T-cell (primary cell): Measurements from ENCODE around the gene PRKN. TPM values are rescaled to one million over a fixed set of nuclear protein-coding genes. Genes with fewer than 3 reads are reported as not detected.
"Not testable (repeated sequence)": the region's sequence is repeated elsewhere in the genome, so short reads cannot be mapped to it uniquely, and the experiment has no call there.

Experiments
- ATAC-seq, 4 experiments: fragments of 200-7000 bp in 3 of 4; fragments of 150-1000 bp in 1 of 4; cut with Tn5 transposase; replicated peaks in 1 of 4; 1 replicate in 3 of 4; 2 replicates in 1 of 4; pipeline ENCODE4 v1.10.0; 2021; ENCODE audit warnings: moderate library complexity in 3 of 4, mild to moderate bottlenecking in 2 of 4, moderate number of reproducible peaks in 1 of 4
- CTCF ChIA-PET, 2 donors: fragments of 300-600 bp; sonication (Branson Sonifier 250); formaldehyde crosslinking; loops; one replicate each; lab custom pipeline; 2022; ENCODE audit warnings: antibody characterized with exemption in 2 of 2; lab: Charles Lee
- POLR2A ChIA-PET, 2 donors: fragments of 300-600 bp; sonication (Branson Sonifier 250); formaldehyde crosslinking; loops; one replicate each; lab custom pipeline; 2022; ENCODE audit warnings: antibody characterized with exemption in 2 of 2; lab: Charles Lee
- DNase-seq, 35 experiments: peaks; one replicate each; pipeline versions ENCODE4 v3.0.0 to v3.0.0-alpha.2; 2013 to 2023
- H3K27ac ChIP-seq: one replicate; pipeline ENCODE4 v1.5.1; 2013; ENCODE audit warnings: low read length
- H3K27me3 ChIP-seq, 2 experiments: replicated peaks in 1 of 2; 1 replicate in 1 of 2; 2 replicates in 1 of 2; pipeline versions ENCODE4 v1.6.1 to v1.7.0; 2013; ENCODE audit warnings: low read length in 1 of 2, mixed read lengths in 1 of 2; ENCODE audit not compliant: control insufficient read depth in 2 of 2, insufficient read depth in 2 of 2; ENCODE audit errors: extremely low read depth in 1 of 2
- H3K36me3 ChIP-seq, 2 donors: 1 replicate in 1 of 2; 2 replicates in 1 of 2; pipeline versions ENCODE4 v1.6.1 to v1.7.0; 2013; ENCODE audit warnings: low read length in 1 of 2; ENCODE audit not compliant: control insufficient read depth in 2 of 2, insufficient read depth in 1 of 2; ENCODE audit errors: extremely low read depth in 1 of 2
- H3K4me1 ChIP-seq, 2 experiments: 1 replicate in 1 of 2; 2 replicates in 1 of 2; pipeline versions ENCODE4 v1.6.1 to v1.7.0; 2013; ENCODE audit warnings: low read length in 2 of 2, mixed read lengths in 1 of 2; ENCODE audit not compliant: insufficient read depth in 2 of 2, control insufficient read depth in 1 of 2; ENCODE audit errors: extremely low read depth in 1 of 2
- H3K4me3 ChIP-seq, 2 donors: 1 replicate in 1 of 2; 2 replicates in 1 of 2; pipeline versions ENCODE4 v1.5.1 to v1.7.0; 2013; ENCODE audit warnings: mild to moderate bottlenecking in 2 of 2, low read length in 1 of 2, moderate library complexity in 1 of 2; ENCODE audit not compliant: control insufficient read depth in 1 of 2; ENCODE audit errors: extremely low read depth in 1 of 2
- H3K9me3 ChIP-seq: 2 replicates; pipeline ENCODE4 v1.7.0; 2013
- H3K27ac Mint-ChIP-seq, 2 donors: one replicate each; pipeline ENCODE4 v1.8.0; 2020 to 2021; ENCODE audit warnings: mild to moderate bottlenecking in 2 of 2, mixed read lengths in 2 of 2
- H3K27me3 Mint-ChIP-seq, 2 donors: one replicate each; pipeline ENCODE4 v1.8.0; 2021 to 2022; ENCODE audit warnings: mixed read lengths in 2 of 2
- H3K36me3 Mint-ChIP-seq: one replicate; pipeline ENCODE4 v1.8.0; 2021; ENCODE audit warnings: mixed read lengths
- H3K4me1 Mint-ChIP-seq, 3 donors: one replicate each; pipeline ENCODE4 v1.8.0; 2020 to 2022; ENCODE audit warnings: mixed read lengths in 3 of 3, mild to moderate bottlenecking in 1 of 3
- H3K4me3 Mint-ChIP-seq, 3 donors: one replicate each; pipeline ENCODE4 v1.8.0; 2020 to 2022; ENCODE audit warnings: mild to moderate bottlenecking in 3 of 3, mixed read lengths in 3 of 3, moderate library complexity in 3 of 3
- H3K9me3 Mint-ChIP-seq, 3 donors: one replicate each; pipeline ENCODE4 v1.8.0; 2020 to 2022; ENCODE audit warnings: mixed read lengths in 3 of 3
- WGBS: methylation state at CpG from one replicate; pipeline ENCODE4 v1.1.5; 2013; ENCODE audit warnings: missing lambda C conversion rate; ENCODE audit not compliant: insufficient coverage; 5-methylcytosine and 5-hydroxymethylcytosine counted together
- total RNA-seq, 35 experiments: library from RNA in 6 of 35; stranded (reverse) in 6 of 35; fragments of 120-200 nt in 1 of 35; gene quantifications; one replicate each; pipeline versions ENCODE4 v1.2.1 to v1.2.4 and lab custom pipeline; 2013 to 2026

The PRKN gene
- total RNA-seq, 5 donors from 2014 or later (not counting 1 experiment from before 2014, with no cell fraction given): 3.4 to 7.7 (median 6.1) TPM

GRCh38 chr6:161822204-161822603 lies 905.4 kb downstream of the PRKN start:
- H3K27ac ChIP-seq, H3K27me3 Mint-ChIP-seq, CTCF ChIA-PET, H3K9me3 ChIP-seq, H3K4me1 Mint-ChIP-seq, H3K4me1 ChIP-seq, H3K36me3 ChIP-seq, DNase-seq, H3K4me3 Mint-ChIP-seq, POLR2A ChIA-PET, H3K36me3 Mint-ChIP-seq, H3K27ac Mint-ChIP-seq, ATAC-seq, H3K4me3 ChIP-seq, H3K27me3 ChIP-seq, H3K9me3 Mint-ChIP-seq: not testable (repeated sequence)
- WGBS: 100% methylated on average over 4 of the region's 9 CpGs

DNA sequence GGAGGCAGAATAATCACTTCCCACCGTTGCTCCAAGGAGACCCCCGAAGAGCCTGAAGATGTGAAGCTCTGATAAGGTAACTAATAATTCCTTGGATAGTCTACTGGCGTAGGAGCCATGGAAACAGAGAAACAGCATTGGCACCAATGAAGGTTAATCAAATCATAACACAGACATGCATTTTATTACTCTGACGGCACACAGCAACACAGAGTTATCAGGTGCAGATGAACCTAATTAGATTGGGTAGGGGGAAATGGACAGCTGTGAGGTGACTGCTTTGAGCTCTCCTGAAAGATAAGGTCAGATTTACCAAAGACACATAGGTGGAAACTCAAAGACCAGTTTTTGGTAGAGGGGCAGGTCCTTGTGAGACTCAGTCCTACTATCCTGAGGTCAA lies 909.7 kb downstream of the PRKN start:
- Mint-ChIP-seq H3K9me3 (peaks cover under 1 to 3% (median 2%) of the 10 kb centered on the region in 3 donors), H3K27ac (no peak overlapping the region), H3K36me3 (no peaks in the 10 kb centered on the region), H3K27me3 (no peaks in the 10 kb centered on the region), H3K4me3 (no peak overlapping the region), H3K4me1 (no peaks in the 10 kb centered on the region)
- no peak overlapping the region for H3K27ac ChIP-seq
- no peaks in the 10 kb centered on the region for H3K36me3 ChIP-seq
- DNase-seq (no peak), ATAC-seq (no peak)
- H3K27me3 ChIP-seq: no peaks in the 10 kb centered on the region
- no peak overlapping the region for H3K4me3 ChIP-seq
- no peaks in the 10 kb centered on the region for H3K4me1 ChIP-seq
- WGBS: no CpG with 5 or more reads among the region's 4 CpGs
- CTCF ChIA-PET: no interaction called here
- H3K9me3 ChIP-seq: no peaks in the 10 kb centered on the region
- POLR2A ChIA-PET: no interaction called here

DNA sequence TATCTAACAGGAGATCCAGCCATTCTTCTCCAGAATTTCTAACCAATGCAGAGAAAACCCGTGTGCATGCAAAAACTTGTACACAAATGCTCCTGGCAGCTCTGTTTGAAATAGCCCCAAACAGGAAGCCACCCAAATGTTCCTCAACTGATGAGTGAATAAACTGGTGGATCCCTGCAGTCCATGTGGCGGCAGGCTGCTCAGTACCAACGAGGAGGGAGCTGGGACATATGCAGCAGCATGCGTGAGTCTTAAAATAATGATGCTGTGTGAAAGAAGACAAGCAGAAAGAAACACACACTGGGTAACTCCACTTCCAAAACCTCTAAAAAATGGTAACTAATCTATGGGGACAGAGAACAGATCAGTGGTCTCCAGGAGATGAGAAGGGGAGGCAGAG lies 911.6 kb downstream of the PRKN start:
- ChIA-PET POLR2A (no interaction called here), CTCF (no interaction called here)
- H3K4me1 Mint-ChIP-seq: no peaks in the 10 kb centered on the region
- peaks cover 6 to 8% (median 7%) of the 10 kb centered on the region in 3 donors for H3K9me3 Mint-ChIP-seq
- no peaks in the 10 kb centered on the region for H3K4me1 ChIP-seq
- no peak for ATAC-seq
- H3K4me3 ChIP-seq: no peak overlapping the region
- H3K36me3 ChIP-seq: no peaks in the 10 kb centered on the region
- 0% methylated on average over 1 of the region's 4 CpGs for WGBS
- no peaks in the 10 kb centered on the region for H3K9me3 ChIP-seq
- no peak overlapping the region for H3K4me3 Mint-ChIP-seq
- no peaks in the 10 kb centered on the region for H3K36me3 Mint-ChIP-seq
- H3K27me3 Mint-ChIP-seq: no peaks in the 10 kb centered on the region
- DNase-seq: no peak
- no peak overlapping the region for H3K27ac ChIP-seq
- H3K27me3 ChIP-seq: no peaks in the 10 kb centered on the region
- H3K27ac Mint-ChIP-seq: no peak overlapping the region

GRCh38 chr6:161813156-161813555 lies 914.4 kb downstream of the PRKN start:
- Histone ChIP-seq H3K36me3 (no peaks in the 10 kb centered on the region), H3K4me3 (no peak overlapping the region), H3K4me1 (no peaks in the 10 kb centered on the region), H3K27ac (no peak overlapping the region), H3K27me3 (no peaks in the 10 kb centered on the region), H3K9me3 (no peaks in the 10 kb centered on the region)
- DNase-seq: no peak
- POLR2A ChIA-PET: no interaction called here
- CTCF ChIA-PET: no interaction called here
- no peaks in the 10 kb centered on the region for H3K36me3 Mint-ChIP-seq
- no peak overlapping the region for H3K4me3 Mint-ChIP-seq
- no peak overlapping the region for H3K27ac Mint-ChIP-seq
- ATAC-seq: no peak
- H3K27me3 Mint-ChIP-seq: no peaks in the 10 kb centered on the region
- no peaks in the 10 kb centered on the region for H3K4me1 Mint-ChIP-seq
- 87% methylated on average over 6 of the region's 8 CpGs for WGBS
- peaks cover 6 to 8% (median 7%) of the 10 kb centered on the region in 3 donors for H3K9me3 Mint-ChIP-seq

DNA sequence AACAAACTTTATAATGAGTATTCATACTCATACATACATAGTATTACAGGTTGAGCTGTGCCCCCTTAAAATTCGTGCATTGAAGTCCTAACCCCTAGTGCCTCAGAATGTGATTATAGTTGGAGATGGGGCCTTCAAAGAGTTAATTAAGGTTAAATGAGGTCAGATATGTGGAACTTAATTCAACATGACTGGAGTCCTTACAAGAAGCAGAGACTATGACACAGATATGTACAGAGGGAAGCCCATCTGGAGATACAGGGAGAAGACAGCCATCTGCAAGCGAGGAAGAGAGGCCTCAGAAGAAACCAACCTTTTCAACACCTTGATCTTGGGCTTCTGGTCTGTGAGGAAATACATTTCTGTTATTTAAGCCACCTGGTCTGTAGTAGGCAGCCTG lies 917.6 kb downstream of the PRKN start:
- Mint-ChIP-seq H3K36me3 (no peaks in the 10 kb centered on the region), H3K4me1 (no peaks in the 10 kb centered on the region), H3K9me3 (peaks cover 6 to 8% (median 7%) of the 10 kb centered on the region in 3 donors), H3K27ac (no peak overlapping the region), H3K27me3 (no peaks in the 10 kb centered on the region), H3K4me3 (no peak overlapping the region)
- no CpG with 5 or more reads among the region's 2 CpGs for WGBS
- no peaks in the 10 kb centered on the region for H3K27me3 ChIP-seq
- H3K4me1 ChIP-seq: no peaks in the 10 kb centered on the region
- DNase-seq (no peak), ATAC-seq (no peak)
- H3K4me3 ChIP-seq: no peak overlapping the region
- ChIA-PET POLR2A (no interaction called here), CTCF (no interaction called here)
- H3K9me3 ChIP-seq: no peaks in the 10 kb centered on the region
- H3K36me3 ChIP-seq: no peaks in the 10 kb centered on the region
- H3K27ac ChIP-seq: no peak overlapping the region

DNA sequence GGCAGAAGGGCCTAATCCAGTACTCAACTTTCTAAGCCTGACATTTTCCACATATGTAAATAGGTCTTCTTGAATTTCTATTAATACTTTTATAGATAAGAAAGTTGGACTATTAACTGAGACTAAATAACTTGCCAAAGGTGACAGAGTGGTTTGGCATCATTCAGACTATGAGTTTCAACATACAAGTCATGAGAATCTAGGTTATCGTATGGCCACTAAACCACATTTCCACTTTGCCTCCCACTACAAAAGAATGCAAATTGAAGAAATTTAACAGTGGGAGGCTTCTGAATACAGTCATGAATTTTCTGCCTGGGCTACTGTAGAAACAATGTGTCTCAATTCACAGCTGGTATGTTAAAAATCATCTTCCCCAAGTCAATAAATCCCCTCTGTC lies 922.7 kb downstream of the PRKN start:
- DNase-seq (no peak), ATAC-seq (no peak)
- H3K4me3 ChIP-seq: no peak overlapping the region
- CTCF ChIA-PET: no interaction called here
- no peaks in the 10 kb centered on the region for H3K27me3 ChIP-seq
- Mint-ChIP-seq H3K9me3 (no peaks in the 10 kb centered on the region), H3K27ac (no peak overlapping the region), H3K27me3 (no peaks in the 10 kb centered on the region), H3K4me3 (no peak overlapping the region), H3K4me1 (no peaks in the 10 kb centered on the region), H3K36me3 (no peaks in the 10 kb centered on the region)
- H3K27ac ChIP-seq: no peak overlapping the region
- H3K36me3 ChIP-seq: no peaks in the 10 kb centered on the region
- WGBS: no CpG with 5 or more reads among the region's 1 CpG
- POLR2A ChIA-PET: no interaction called here
- H3K9me3 ChIP-seq: no peaks in the 10 kb centered on the region
- H3K4me1 ChIP-seq: no peaks in the 10 kb centered on the region

GRCh38 chr6:161803131-161803530 lies 924.4 kb downstream of the PRKN start:
- Histone ChIP-seq H3K4me3 (no peak overlapping the region), H3K27ac (no peak overlapping the region), H3K27me3 (no peaks in the 10 kb centered on the region), H3K4me1 (no peaks in the 10 kb centered on the region), H3K36me3 (no peaks in the 10 kb centered on the region), H3K9me3 (no peaks in the 10 kb centered on the region)
- Mint-ChIP-seq H3K36me3 (no peaks in the 10 kb centered on the region), H3K9me3 (no peaks in the 10 kb centered on the region), H3K27me3 (no peaks in the 10 kb centered on the region), H3K27ac (no peak overlapping the region), H3K4me3 (no peak overlapping the region), H3K4me1 (no peaks in the 10 kb centered on the region)
- no peak for DNase-seq
- ChIA-PET POLR2A (no interaction called here), CTCF (no interaction called here)
- WGBS: 62% methylated on average over 3 of the region's 3 CpGs
- no peak for ATAC-seq
